ENCODE results near the gene OPN4.
A peak's percentile ranks its signal among the peaks of the same experiment; 100 is the strongest.

The OPN4 gene

GRCh38 chr10:86678999-86679792 is 24.8 kb downstream of the OPN4 start:
- Mint-ChIP-seq H3K9me3 (no peaks in the 10 kb centered on the region), H3K36me3 (no peaks in the 10 kb centered on the region), H3K4me3 (no peak overlapping the region), H3K27ac (no peak overlapping the region), H3K4me1 (no peaks in the 10 kb centered on the region)
- DNase-seq (ENCODE audit: low spot score in 2 of 2) (no peak), ATAC-seq (no peak)

- no peaks in the 10 kb centered on the region for H3K9me3 Mint-ChIP-seq
- DNase-seq (ENCODE audit: low spot score in 2 of 2) (no peak), ATAC-seq (no peak)
- H3K4me3 Mint-ChIP-seq, result no peak overlapping the region
- no peaks in the 10 kb centered on the region for H3K4me1 Mint-ChIP-seq
- no peak overlapping the region for H3K27ac Mint-ChIP-seq
- no peaks in the 10 kb centered on the region for H3K36me3 Mint-ChIP-seq
Observed at GRCh38 chr10:86681047-86681446, 26.7 kb downstream of the OPN4 start.

GRCh38 chr10:86681722-86682386 is 27.5 kb downstream of the OPN4 start:
- no peak for ATAC-seq
- H3K36me3 Mint-ChIP-seq, result no peaks in the 10 kb centered on the region
- H3K4me3 Mint-ChIP-seq, result no peak overlapping the region
- no peaks in the 10 kb centered on the region for H3K9me3 Mint-ChIP-seq
- H3K4me1 Mint-ChIP-seq, result no peaks in the 10 kb centered on the region
- H3K27ac Mint-ChIP-seq, result no peak overlapping the region
- DNase-seq (ENCODE audit: low spot score in 2 of 2), result no peak

GRCh38 chr10:86682675-86683074 is 28.3 kb downstream of the OPN4 start:
- ATAC-seq, result no peak
- no peaks in the 10 kb centered on the region for H3K36me3 Mint-ChIP-seq
- H3K4me3 Mint-ChIP-seq, result no peak overlapping the region
- no peak overlapping the region for H3K27ac Mint-ChIP-seq
- H3K4me1 Mint-ChIP-seq, result no peaks in the 10 kb centered on the region
- H3K9me3 Mint-ChIP-seq, result no peaks in the 10 kb centered on the region
- DNase-seq (ENCODE audit: low spot score in 2 of 2), result no peak

- ATAC-seq (no peak), DNase-seq (ENCODE audit: low spot score in 2 of 2) (no peak)
- Mint-ChIP-seq H3K36me3 (no peaks in the 10 kb centered on the region), H3K27ac (no peak overlapping the region), H3K9me3 (no peaks in the 10 kb centered on the region), H3K4me1 (peaks cover 13% of the 10 kb centered on the region), H3K4me3 (no peak overlapping the region)
Observed at GRCh38 chr10:86684331-86685097, 30.2 kb downstream of the OPN4 start.

- ATAC-seq (no peak), DNase-seq (ENCODE audit: low spot score in 2 of 2) (no peak)
- no peaks in the 10 kb centered on the region for H3K36me3 Mint-ChIP-seq
- H3K4me3 Mint-ChIP-seq, result no peak overlapping the region
- H3K27ac Mint-ChIP-seq, result no peak overlapping the region
- no peaks in the 10 kb centered on the region for H3K9me3 Mint-ChIP-seq
- H3K4me1 Mint-ChIP-seq, result peaks cover 13% of the 10 kb centered on the region
Observed at GRCh38 chr10:86685416-86685815, 31.1 kb downstream of the OPN4 start.

GRCh38 chr10:86685893-86686632 is 31.7 kb downstream of the OPN4 start:
- DNase-seq (ENCODE audit: low spot score in 2 of 2), result no peak
- Mint-ChIP-seq H3K27ac (no peak overlapping the region), H3K4me1 (peaks cover 13% of the 10 kb centered on the region), H3K9me3 (no peaks in the 10 kb centered on the region), H3K4me3 (no peak overlapping the region), H3K36me3 (no peaks in the 10 kb centered on the region)
- no peak for ATAC-seq

GRCh38 chr10:86686972-86687371 is 32.6 kb downstream of the OPN4 start:
- H3K27ac Mint-ChIP-seq, result no peak overlapping the region
- ATAC-seq (no peak), DNase-seq (ENCODE audit: low spot score in 2 of 2) (no peak)
- H3K9me3 Mint-ChIP-seq, result no peaks in the 10 kb centered on the region
- H3K36me3 Mint-ChIP-seq, result no peaks in the 10 kb centered on the region
- no peak overlapping the region for H3K4me3 Mint-ChIP-seq
- H3K4me1 Mint-ChIP-seq, result peaks cover 13% of the 10 kb centered on the region

- Mint-ChIP-seq H3K4me1 (peaks cover 13% of the 10 kb centered on the region), H3K36me3 (no peaks in the 10 kb centered on the region), H3K4me3 (no peak overlapping the region), H3K27ac (no peak overlapping the region), H3K9me3 (no peaks in the 10 kb centered on the region)
- DNase-seq (ENCODE audit: low spot score in 2 of 2) (no peak), ATAC-seq (no peak)
Observed at GRCh38 chr10:86687750-86688149, 33.4 kb downstream of the OPN4 start.

- no peak overlapping the region for H3K4me3 Mint-ChIP-seq
- no peak overlapping the region for H3K27ac Mint-ChIP-seq
- ATAC-seq (peak; percentile 75), DNase-seq (ENCODE audit: low spot score in 2 of 2) (peak; percentile 24 to 66)
- H3K4me1 Mint-ChIP-seq, result peaks cover 13% of the 10 kb centered on the region
- H3K36me3 Mint-ChIP-seq, result no peaks in the 10 kb centered on the region
- H3K9me3 Mint-ChIP-seq, result no peaks in the 10 kb centered on the region
Observed at GRCh38 chr10:86688398-86688921, 34.1 kb downstream of the OPN4 start.

- H3K27ac Mint-ChIP-seq, result no peak overlapping the region
- H3K4me1 Mint-ChIP-seq, result peaks cover 13% of the 10 kb centered on the region
- DNase-seq (ENCODE audit: low spot score in 2 of 2) (no peak), ATAC-seq (no peak)
- H3K4me3 Mint-ChIP-seq, result no peak overlapping the region
- H3K36me3 Mint-ChIP-seq, result no peaks in the 10 kb centered on the region
- H3K9me3 Mint-ChIP-seq, result no peaks in the 10 kb centered on the region
Observed at GRCh38 chr10:86689146-86689545, 34.8 kb downstream of the OPN4 start.

- peaks cover 13% of the 10 kb centered on the region for H3K4me1 Mint-ChIP-seq
- no peaks in the 10 kb centered on the region for H3K9me3 Mint-ChIP-seq
- no peak overlapping the region for H3K4me3 Mint-ChIP-seq
- no peak for ATAC-seq
- H3K27ac Mint-ChIP-seq, result peak overlapping the region; percentile 54
- DNase-seq (ENCODE audit: low spot score in 2 of 2), result no peak
- H3K36me3 Mint-ChIP-seq, result no peaks in the 10 kb centered on the region
Observed at GRCh38 chr10:86690231-86690630, 35.9 kb downstream of the OPN4 start.

- Mint-ChIP-seq H3K4me1 (peaks cover 13% of the 10 kb centered on the region), H3K36me3 (no peaks in the 10 kb centered on the region), H3K9me3 (no peaks in the 10 kb centered on the region), H3K4me3 (no peak overlapping the region), H3K27ac (peak overlapping the region; percentile 54)
- ATAC-seq (no peak), DNase-seq (ENCODE audit: low spot score in 2 of 2) (no peak)
Observed at GRCh38 chr10:86690657-86691084, 36.3 kb downstream of the OPN4 start.

- DNase-seq (ENCODE audit: low spot score in 2 of 2) (no peak), ATAC-seq (no peak)
- H3K36me3 Mint-ChIP-seq, result no peaks in the 10 kb centered on the region
- H3K4me1 Mint-ChIP-seq, result peaks cover 13% of the 10 kb centered on the region
- no peak overlapping the region for H3K4me3 Mint-ChIP-seq
- H3K27ac Mint-ChIP-seq, result no peak overlapping the region
- no peaks in the 10 kb centered on the region for H3K9me3 Mint-ChIP-seq
Observed at GRCh38 chr10:86691333-86692022, 37.1 kb downstream of the OPN4 start.
